Fibroblast of skin of left biceps (primary cell): Measurements from ENCODE around the gene VRK3.

ENCODE experiments used
- DNase-seq, 2 experiments: peaks; one replicate each; pipeline ENCODE4 v3.0.0-alpha.2; 2013; ENCODE audit warnings: low read depth in 2 of 2

The VRK3 gene

DNA sequence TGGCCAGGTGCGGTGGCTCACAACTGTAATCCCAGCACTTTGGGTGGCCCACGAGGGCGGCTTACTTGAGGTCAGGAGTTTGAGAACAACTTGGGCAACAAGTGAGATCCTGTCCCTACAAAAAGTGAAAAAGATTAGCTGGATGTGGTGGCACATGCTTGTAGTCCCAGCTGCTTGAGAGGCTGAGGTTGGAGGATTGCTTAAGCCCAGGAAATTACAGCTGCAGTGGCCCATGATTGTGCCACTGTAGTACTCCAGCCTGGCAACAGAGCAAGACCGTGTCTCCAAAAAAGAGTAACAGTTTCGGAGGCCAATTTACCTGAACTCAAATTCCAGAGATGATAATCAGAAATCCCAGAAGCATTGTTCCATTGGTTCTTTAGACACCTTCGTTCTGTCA is 5.1 kb upstream of the VRK3 start:
- DNase-seq = no peak

DNA sequence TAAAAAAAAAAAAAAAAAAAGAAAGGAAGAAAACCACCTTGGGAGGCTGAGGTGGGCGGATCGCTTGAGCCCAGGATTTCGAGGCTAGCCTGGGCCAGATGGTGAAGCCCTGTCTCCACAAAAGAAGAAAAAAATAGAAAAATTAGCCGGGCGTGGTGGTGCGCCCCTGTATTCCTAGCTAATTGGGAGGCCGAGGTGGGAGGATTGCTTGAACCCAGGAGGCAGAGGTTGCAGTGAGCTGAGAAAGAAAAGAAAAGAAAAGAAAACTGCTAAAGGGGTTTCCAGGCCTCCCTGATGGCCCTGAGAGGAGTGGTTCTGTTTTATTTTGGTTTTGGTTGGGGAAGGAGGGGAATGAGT is 1.4 kb upstream of the VRK3 start:
- DNase-seq = no peak

DNA sequence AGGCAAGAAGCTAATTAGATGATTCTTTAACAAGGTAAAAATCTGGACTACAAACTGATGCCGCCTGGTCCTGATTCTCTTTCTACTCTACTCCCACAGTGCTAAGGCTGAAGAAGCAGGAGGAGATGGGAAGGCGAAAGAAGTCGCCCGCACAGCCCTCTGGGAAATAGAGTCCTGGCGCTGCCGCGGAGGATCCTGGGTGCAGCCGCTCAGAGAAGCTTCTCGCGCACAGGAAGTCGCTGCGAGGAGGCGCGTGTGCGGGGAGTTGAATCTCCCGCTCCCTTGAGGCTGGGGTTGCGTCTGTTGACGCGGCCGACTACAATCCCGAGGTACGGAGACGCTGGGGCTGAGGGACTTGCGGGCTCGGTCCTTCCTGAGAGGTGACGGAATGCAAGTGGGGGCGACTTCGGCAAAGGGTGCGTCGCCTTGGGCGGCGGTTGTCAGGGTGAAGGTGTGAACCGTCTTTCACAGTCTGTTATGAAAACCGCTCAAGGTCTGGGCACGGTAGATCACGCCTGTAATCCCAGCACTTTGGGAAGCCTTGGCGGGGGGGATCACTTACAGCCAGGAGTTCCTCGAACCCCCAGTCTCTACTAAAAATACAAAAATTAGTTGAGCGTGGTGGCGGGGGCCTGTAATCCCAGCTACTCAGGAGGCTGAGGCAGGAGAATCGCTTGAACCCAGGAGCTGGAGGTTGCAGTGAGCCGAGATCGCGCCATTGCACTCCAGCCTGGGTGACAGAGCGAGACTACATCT is 800 bp upstream of the VRK3 start, which contains the start of gene ZNF473:
ZNF473 (plus strand) TSS at position 212 of the 756 bp plus-strand sequence. CDS start 5,078 bp downstream, outside the sequence.
- peak; percentile 88 to 91 for DNase-seq

DNA sequence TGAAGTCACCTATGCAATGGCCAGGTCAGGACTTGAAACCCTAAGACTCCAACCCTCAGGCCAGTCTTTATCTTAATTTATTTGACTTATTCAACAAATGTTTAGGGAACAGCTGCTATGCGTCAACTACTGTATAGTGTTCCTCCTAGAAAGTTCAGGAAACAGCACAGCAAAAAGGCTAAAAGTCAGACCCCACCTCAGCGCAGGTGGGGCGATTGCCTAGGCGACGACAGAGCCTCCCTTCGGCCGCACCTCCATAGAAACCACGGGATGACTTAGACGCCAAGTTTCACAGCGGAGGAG is 502 bp downstream of the VRK3 start:
- DNase-seq = no peak

DNA sequence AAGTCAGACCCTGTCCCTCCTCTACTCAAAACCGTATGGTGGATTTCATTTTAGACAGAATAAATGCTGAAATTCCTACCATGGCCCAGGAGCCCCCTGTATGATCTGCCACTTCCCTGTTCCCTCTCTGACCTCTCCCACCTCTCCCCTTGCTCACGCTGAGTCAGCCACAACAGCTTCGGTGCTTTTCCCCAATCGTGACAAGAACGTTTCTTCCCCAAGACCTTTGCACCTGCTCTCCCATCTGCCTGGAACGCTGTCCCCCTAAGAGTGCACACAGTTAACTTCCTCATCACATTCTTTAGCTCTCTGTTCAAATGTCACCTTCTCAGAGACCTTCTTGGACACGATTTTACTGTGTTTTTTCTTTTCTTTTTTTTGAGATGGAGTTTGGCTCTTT is 2.3 kb downstream of the VRK3 start:
- DNase-seq = no peak

DNA sequence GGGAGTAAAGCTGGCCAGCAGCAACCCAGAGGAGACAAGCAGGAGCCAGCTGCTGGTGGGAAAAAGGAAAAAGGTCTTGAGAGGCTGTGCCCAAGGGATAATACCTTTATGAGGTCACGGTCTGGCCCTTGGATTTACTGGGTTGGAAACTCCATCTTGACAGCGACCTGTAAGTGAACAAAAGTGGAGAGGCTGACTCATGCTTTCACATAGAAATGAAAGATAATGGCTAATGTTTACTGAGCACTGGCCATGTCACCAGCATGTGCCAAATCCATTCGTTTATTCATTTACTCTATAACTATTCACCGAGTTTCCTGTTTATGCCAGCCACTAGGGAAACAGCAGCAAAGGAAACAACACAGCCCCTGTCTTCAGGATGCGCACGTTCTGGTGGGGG is 4.7 kb downstream of the VRK3 start:
- DNase-seq = no peak

DNA sequence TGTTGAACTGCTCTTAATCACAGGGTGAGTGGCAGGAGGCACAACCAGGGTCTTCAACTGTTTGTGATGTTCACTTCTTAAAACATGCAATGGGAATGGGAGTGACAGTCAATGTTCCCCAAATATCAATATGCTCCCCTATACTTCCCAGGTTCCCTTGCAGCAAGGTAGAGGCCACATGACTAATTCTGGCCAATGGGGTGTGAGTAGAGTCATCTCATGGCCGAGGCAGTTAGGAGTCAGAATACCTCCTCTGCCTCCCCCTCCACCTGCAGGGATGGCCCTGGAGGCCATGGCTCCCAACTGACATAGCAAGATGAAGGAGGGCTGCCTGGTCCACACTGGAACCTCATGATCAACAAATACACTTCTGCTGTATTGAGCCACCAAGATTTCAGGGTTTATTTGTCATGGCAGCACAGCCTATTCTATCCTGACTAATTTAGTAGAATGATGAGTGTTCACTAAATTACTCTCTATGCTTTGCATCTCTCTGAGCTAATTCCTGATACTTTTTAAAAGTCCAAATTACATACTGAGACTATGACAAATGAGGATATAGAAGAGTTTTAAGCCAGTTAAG is 8.9 kb downstream of the VRK3 start:
- no peak for DNase-seq

DNA sequence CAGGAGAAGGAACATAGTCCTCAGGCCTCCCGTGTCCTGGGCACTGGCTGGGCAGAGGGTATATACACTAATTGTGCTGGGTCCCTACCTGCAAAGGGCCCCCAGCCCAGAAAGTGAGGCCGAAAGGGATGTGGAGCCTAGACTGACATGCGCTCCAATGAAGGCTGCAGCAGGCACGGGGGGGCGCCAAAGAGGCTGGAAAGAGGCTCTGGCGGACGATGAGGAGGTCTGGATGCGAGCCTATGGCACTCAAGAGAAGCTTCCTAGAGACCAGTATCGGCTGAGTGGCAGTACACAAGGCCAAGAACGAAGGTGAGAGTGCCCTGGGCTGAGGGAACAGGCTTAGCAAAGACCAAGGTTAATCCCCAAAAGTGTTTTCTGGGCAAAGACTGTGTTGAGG is 16.6 kb downstream of the VRK3 start:
- no peak for DNase-seq

DNA sequence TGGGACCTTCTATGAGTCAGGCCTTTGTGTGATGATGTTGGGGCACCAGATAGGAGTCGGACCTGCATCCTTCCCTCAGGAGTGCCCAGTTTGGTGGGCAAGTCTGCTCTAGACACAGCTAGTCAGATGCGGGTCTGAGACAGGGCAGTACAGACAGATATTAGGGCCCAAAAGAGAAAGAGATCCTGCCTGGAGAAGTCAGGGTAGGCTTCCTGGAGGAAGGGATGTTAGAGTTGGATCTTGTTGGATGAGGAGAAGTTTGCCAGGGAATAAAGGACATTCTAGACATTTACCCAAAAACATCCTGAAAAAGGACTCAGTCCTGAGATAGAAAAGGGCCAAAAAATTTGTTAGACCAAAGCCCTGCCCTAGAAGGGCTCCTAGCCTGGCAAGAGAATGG is 17.2 kb downstream of the VRK3 start:
- no peak for DNase-seq

DNA sequence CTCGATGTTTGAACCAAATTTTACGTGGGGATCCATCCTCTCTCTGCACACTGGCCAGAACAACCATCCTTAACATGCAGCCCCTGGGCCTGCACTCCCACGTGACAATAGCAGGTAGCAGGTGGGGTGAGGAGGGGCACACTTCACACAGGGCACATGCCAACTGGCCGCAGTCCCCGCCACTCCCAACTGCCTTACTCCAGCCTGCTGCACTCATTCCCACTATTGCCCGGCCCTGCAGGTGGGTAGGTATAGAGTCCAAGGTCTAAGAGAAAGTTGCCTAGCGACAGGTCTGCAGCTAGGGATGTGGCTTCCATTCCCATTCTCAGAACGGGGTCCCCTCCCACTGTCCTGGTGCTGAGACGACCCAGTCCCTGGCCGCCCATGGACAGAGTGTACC is 18.0 kb downstream of the VRK3 start:
- DNase-seq = no peak

DNA sequence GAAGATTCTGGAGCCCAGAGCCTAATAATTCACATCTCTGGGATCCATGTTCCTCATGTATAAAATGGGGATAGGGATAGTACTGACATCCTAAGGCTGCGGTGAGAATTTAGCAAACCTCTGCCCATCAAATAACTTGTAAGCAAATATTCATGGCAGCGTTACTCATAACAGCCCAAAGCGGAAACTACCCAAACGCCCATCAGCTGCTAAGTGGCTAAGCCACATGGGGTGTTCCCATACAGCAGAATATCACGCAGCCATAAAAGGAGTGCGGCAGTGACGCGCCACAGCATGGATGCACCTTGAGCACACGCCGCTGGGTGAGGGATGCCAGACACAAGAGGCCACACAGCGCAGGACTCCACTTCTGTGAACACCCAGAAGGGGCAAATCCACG is 19.7 kb downstream of the VRK3 start:
- DNase-seq = no peak

DNA sequence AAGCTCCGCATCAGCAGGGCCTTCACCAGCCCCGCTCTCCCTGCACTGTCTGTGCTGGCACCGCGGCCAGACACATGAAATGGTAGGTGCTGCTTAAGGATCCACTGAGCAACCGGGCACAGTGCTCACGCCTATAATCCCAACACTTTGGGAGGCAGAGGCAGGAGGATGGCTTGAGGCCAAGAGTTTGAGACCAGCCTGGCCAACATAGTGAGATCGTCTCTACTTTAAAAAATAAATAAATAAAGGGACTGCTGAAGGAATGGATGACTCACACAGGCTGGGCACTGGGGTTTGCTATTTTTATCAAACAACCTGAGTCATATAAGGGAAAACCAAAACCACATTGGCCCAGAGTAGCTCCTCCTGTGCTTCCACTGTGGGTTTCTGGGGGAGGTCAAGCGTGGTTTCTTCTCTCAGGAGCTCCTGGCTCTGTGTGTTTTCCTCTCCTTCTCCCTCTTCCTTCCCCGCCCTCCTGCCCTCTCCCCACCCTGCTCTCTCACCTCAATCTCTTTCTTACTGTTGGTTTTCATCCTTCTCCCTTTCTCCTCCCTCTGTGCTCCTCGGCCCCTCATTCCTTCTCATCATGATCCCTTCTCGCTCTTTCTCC is 21.3 kb downstream of the VRK3 start:
- peak; percentile 85 to 86 for DNase-seq

DNA sequence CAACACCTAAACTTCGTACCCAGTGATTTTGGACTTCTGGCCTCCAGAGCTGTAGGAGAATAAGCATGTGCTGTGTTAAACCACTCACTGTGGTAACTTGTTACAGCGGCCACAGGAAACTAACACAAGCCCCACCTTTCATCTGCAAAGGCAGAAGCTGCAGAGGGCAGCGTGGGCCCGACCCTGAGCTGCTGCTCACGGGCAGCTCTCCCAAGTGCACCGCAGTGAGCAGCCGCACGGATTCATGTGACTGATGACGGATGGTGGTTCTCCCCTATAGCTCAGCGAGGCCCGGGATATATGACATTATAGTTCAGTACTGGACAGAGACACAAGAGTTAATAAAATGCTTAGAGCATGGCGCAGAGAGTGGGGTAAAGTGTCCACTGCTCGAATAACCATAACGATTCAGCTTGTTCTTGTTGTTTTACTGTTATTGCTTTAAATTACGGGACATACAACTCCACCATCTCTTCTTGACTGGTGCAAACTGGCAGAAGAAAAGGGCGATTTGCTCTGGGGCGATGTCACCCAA is 21.9 kb downstream of the VRK3 start:
- no peak for DNase-seq

DNA sequence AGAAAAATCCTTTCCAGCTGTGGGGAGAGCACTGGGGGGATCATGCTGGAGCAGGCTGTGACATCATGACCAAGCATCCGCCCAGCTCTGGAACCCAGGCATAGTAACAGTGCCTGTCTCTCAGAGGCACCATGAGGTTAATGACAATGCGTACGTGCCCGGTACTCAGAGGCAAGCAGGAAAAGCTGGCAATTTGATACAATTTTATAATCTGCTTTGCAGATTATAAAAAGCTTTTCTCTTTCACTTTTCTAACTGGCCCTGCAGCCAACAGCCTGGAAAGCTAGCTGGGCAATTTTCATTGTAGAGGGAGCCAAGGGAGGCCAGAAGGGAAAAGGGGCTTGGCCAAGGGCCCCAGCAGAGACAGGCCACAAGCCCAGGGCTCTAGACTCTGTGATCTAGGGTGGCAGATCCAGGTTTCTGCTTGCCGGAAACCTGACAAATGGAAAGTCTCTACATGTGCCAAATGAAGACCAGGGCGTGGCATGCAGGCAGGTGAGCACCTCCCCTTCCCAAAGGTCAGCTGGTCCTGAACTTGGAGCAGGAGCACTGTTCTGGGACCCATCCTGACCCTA is 22.7 kb downstream of the VRK3 start:
- no peak for DNase-seq

DNA sequence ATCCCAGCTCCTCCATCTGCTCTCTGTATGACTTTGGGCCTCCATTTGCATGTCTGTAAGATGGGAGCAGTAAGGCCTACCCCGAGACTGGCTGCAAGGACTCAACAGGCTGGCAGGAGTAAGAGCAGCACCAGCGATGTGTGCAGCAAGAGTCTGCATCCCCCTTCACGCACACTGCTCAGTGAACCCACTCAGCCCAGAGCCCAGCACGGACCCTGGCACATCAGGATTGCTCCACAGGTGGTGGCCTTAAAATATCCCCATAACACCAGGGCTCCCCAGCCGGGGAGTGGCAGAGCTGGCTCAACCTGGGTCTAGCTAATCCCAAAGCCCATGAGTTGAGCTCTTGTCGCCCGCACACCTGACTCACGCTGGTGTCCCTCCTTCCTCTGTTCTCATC is 23.4 kb downstream of the VRK3 start:
- no peak for DNase-seq

DNA sequence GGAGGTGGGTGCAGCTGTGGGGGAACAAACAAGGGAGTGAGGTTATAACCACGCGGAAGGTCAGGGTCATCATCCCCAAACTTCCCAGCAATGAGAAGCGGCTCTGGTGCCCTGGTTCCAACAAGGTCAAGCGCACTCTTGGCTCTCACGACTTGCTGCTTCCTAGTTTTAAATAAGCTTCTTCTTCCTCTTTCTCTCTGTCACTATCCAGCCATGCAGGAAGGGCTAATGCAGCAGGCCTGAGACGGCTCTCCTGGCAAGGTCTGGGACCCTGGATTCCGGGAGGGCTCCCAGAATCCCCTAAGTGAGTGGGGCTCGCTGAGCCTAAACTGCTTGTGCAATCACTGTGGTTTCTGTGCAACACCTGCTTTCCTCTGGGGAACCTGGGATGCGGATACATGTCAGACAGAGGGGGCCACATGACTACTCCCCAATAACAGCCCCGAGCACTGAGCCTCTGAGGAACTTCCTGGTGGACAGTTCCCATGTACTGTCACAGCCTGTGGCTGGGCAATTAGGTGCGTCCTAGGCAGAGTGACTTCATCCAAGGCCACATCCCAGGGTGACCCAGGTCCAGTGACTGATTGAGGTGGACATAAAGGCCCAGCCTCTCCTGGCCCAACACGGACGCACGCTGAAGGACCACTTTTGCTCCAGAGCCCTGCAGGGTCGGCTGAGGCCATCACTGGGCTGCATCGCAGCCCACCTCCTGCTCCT is 24.2 kb downstream of the VRK3 start:
- DNase-seq = no peak

DNA sequence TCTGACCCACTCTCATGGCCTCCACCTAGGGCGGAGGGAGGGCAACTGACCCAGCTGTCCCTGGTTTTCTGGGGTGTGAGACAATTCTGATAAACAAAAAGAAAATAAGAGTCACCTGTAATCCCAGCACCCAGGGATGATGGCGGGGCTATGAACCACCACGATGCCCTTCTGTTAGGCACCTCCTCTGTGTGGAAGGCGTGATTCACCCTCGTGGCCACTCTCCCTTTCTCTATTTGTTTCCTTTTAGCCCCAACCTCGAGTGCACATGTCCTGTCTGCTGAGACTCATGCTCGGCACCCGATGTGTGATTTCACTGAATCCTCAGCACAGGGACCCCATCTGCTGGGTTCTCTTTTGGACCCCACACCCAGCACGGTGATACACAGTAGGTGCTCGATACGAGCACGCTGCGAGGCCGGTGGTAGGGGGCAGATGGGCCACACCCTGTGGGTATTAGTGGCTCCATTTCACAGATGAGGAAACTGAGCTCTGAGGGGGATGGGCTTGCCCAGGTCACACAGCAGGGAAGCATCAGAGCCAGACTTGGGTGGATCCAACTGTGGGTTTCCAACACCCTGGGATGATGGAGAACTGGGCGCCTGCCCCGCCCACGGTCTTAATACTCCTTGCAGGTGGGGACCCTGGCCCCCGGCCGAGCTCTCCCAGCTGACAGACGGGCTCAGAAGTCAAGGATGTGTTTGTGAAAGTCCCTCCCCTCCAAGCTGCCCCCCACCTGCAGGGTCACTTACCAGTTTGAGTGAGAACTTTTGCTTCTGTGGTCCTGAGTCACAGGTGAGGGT is 24.9 kb downstream of the VRK3 start:
- DNase-seq = no peak

DNA sequence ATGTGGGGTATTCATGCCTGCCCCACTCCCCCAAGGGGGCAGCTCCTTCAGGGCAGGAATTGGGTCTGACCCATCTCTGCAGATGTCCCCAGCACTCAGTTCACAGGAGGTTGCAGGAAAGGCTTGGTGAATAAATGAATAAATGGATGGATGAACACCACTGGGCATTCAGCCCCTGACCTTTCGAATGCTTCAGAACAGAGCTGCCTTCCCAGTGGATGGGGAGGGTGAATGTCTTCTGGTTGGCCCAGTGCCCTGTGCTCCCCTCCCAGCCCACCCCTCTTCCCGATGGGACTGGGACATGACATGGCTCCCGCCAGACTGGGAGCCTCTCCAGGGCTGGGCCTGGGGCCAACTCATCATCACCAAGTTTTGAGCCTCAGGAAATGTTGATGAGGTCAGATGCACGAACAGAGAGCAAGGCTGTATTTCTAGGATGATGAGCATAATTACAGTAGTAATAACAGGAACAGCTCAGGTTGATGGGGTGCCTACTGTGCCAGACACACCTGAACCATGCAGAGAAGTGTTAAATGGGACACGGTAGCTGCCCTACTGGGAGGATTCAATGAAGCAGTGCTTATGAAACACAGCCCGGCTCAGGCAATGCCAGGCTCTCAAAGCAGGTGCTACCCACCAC is 25.7 kb downstream of the VRK3 start:
- no peak for DNase-seq

DNA sequence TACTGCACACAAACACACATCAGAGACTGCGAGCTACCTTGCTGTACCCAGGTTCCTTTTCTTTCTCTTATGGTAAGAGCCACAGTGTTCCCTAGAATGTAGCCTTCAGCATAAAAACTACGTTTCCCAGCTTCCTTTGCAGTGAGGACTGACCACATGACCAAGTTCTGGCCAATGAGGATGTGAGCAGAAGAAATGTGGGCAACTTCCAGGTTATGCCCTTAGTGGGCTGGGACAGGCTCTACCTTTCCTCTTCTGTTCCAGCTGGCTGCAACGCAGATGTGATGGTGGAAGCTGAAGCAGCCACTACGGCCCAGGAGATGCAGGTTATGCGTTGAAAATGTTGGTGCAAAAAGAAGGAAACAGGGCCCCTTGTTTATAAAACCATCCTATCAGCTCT is 27.5 kb downstream of the VRK3 start:
- DNase-seq = no peak

DNA sequence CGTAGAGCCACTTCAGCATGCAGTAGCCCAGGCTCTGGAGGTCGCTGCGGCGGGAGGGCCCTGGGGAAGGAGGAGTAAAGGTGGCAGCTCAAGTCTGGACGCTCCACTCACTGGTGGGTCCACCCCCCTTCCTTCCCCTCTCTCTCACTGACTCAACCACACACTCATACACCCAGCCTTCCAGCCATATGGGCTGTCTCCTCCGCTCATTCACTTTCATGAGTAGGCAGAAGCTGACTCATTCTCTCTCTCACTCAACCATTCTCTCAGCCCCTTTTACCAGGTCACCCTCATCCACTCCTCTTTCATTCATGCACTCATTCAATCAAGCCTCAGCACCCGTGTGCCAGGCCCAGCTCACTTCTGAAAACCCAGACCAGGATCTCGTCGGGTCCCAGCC is 36.7 kb downstream of the VRK3 start:
- no peak for DNase-seq

DNA sequence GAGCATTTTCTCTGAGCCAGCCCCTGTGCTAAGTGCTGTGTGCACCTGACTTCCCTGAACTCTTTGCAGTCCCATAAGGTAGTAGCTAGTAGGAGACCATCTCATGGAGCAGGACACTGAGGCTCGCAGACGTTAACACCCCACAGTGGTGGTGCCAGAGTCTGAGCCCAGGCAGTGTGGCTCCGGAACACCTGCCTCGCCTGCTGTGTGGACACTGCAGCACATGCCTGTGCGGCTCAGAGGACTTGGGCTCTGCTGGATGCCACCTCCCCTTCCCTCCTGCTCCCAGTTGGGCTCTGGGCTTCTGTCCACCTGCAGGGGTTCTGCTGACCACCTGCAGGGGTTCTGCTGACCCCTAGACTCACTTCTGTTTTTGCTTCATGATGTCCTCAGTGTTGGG is 37.2 kb downstream of the VRK3 start:
- no peak for DNase-seq
